GM21723 (cell line): ENCODE data around the gene TEX14.
"Not testable (repeated sequence)": the region's sequence is repeated elsewhere in the genome, so short reads cannot be mapped to it uniquely, and the experiment has no call there.

ENCODE experiments used
- ATAC-seq: cut with Tn5 transposase; IDR thresholded peaks from one replicate; pipeline ENCODE4 v1.9.1; 2021; ENCODE audit warnings: mild to moderate bottlenecking, moderate library complexity; ENCODE audit not compliant: unreplicated experiment

TEX14 gene

DNA sequence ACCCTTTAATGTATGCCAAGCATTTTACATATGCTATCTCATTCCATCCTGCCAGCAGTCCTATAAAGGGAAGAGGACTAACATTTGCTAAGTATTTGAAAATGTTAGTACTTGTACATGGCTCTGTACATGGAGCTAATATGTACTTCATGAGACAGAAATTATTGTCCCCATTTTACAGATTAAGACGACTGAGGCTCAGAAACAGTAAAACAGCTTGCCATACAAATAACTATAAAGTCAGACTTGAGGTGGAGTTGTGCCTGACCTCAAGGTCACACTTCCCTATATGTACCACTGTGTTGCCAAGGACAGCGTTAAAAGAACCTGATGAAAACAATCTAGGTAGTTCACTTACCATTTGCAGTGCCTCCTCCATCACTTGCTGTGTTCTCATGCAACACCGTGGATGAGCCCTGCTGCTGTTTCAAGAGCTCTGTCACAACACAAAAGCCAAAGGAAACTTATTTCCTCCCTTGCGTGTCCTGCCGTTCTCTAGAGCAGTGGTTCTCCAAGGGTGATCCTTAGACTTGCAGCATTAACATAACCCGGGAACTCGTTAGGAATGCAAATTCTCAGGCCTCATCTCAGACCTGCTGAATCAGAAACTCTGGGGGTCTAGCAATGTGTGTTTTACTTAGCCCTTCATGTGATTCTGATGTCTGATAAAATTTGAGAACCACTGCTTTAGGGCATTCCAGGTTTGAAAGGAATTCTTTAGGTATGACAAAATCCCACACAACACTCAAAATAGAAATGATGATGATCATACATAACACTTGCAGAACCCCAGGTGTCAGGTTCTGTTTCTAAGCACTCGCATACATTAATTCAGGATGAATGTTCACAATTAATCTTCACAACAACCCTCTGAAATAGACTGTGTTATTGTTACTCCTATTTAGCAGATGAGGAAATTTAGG is 126.2 kb downstream of the TEX14 start:
- no peak for ATAC-seq

DNA sequence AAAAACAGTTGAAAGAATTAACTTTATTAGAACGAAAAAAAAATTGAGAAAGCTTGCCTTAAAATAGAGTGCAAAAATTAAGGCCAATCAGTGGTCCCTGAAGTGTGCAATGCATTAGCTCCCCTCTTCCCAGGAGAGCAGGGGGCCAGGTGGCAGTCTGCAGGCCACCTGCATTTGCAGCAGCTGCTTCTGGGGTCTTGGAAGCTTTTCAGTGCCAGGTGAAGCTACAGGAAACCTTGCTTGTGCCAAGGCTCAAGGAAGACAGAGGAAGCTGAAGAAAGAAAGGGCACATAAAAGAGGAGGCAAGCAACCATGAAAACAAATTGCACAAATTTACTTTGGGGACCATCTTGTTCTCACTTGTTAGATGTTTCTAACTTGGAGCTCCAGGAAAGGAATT is 126.9 kb downstream of the TEX14 start:
- no peak for ATAC-seq

DNA sequence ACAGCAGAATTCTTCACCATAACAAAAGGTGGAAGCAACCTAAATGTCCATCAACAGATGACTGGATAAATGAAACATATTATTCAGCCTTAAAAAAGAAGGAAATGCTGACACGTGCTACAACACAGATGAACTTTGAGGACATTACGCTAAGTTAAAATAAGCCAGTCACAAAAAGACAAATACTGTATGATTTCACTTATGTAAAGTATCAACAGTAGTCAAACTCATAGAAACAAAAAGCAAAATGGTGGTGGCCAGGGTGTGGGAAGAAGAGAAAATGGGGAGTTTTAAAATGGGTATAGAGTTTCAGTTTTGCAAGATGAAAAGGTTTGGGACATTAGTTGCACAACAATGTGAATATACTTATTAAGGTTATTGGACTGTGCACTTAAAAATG is 127.6 kb downstream of the TEX14 start:
- no peak for ATAC-seq

DNA sequence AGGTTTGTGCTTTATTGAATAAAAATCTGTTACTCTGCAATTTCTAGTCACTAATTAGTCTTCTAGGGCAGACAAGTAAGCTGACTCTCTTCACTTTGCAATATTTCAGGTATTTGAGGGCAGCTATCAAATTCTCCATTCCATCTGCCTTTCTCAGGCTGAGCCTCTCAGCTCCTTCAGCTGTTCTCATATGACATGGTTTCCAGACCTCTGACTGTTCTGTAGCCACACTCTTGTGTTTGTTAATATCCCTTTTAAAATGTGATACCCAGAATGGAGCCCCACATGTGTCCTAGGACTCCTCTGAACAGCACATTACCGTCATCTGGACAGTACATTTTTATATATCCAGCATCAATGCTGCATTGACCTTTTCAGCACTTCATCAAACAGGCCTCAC is 131.3 kb downstream of the TEX14 start:
- no peak for ATAC-seq

DNA sequence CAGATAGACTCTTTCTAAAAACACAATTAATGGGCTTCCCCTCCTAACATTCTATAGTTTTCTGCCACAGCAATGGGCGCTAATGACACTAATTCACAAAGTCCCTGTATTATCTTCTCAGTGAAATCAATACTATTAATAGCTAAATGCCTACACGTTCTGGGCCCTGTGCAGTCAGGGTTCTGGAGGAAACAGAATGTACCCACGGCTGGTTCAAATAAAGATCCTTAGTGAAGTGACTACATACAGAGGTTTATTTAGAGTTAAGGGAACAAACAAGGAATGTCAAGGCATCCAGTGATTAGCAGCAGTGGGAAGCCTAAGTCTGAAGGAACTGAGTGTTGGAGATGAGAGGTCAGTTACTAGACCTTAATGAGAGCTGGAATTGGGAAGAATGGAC is 133.9 kb downstream of the TEX14 start:
- ATAC-seq: no peak

DNA sequence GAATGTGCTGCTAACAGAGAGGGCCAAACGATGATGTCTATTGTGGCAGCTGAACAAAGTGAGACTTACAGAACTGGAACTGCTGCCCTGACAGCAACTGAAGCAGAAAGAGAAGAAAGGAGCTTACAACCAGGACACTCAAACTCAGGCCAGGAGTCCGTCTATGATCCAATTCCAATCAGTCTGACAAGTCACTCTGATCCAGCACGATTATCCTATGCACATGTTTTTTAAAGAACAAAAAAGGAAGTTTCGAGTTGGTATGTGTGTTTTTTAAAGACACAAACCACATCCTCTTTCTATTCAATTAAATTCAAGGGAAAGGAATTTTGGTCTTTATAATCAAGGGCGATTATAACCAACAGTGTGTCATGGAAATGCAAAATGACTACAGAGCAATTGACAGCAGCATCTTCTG is 135.0 kb downstream of the TEX14 start:
- ATAC-seq: no peak

DNA sequence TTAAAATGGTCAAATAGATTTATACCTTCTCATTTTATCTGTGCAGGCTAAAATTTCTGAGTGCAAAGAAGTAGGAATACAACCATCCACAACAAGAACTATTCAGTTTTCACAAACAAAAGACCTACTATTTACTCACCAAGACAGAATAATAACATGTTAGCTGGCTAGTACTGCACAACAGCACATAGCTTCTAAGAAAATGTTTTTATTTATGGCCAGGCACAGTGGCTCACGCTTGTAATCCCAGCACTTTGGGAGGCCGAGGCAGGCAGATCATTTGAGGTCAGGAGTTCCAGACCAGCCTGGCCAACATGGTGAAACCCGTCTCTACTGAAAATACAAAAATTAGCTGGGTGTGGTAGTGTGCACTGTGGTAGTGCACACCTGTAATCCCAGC is 136.7 kb downstream of the TEX14 start:
- not testable (repeated sequence) for ATAC-seq

DNA sequence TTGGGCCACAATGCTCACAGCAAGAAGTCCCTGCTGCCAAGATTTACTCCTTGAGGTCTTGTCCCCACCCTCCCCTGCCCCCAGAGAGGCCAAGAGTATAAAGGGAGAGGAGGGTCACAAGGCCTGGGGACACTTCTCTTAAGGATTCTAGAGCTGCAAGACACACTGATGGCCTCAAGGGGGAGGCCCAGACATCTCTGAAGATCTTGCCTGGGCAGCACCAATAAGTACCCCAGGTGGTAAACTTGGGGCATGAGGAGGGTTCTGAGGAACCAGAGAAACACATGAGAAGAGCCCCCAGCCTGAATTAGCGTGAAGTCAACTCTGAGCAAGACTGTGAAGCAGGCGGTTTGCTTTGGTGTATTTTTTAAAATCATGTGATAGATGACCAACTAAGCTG is 150.6 kb downstream of the TEX14 start:
- no peak for ATAC-seq

DNA sequence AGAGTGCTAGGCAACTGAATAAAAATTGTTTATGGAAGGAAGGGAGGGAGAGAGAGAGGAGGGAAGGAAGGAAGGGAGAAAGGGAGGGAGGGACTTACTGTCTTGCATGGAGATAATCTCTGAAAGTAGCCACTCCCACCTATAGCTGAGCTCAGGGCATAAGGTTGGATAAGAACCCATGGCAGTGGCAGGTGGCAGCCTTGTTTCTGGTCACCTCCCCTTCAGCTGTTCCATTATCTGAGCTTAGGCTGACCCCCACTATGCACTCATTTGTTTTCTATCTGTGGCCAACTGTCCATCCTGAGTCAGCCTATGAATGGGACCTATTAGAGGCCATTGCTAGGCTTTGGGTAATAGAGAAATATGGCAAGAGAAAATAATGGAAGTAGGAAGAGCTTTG is 152.1 kb downstream of the TEX14 start:
- no peak for ATAC-seq

DNA sequence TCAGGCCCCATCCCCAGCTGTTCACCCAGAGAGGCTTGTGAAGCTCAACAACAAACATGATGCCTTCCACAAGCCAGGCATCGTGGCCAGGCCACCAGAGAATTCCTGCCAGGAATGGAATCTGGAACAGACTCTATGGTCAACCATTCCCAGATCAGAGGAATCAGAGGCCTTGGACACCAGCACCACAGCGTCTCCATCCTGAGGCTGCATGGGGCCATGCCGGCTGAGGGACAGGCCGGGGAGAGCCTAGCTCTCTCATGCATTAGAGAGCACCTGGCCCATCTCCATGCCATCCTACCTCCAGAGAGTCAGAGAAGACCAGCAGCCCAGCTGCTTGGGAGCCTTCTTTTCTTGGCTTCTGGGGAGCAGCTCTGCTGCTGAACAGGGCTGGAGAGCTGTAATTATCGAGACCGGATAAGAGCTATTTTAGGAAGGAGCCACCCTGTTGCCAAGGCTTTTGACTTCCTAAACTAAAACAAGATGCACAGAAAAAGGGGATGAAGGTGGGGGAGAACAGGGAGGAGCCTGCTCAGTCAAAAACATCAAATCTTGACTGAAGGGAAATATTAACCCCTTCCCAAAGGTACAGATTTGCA is 152.9 kb downstream of the TEX14 start:
- no peak for ATAC-seq

DNA sequence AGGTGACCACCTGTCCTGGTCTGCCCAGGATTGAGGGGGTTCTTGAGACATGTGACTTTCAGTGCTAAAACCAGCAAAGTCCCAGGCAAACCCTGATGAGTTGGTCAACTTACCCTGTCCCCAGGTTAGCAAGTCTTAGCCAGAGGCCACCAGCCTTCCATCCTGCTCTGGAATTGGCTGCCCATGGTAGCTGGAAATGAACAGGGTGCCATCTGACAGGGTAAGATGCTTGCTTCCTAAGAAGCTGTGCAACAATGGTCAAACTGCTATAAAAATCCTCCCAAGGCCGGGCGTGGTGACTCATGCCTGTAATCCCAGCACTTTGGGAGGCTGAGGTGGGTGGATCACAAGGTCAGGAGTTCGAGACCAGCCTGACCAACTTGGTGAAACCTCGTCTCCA is 154.6 kb downstream of the TEX14 start:
- no peak for ATAC-seq

DNA sequence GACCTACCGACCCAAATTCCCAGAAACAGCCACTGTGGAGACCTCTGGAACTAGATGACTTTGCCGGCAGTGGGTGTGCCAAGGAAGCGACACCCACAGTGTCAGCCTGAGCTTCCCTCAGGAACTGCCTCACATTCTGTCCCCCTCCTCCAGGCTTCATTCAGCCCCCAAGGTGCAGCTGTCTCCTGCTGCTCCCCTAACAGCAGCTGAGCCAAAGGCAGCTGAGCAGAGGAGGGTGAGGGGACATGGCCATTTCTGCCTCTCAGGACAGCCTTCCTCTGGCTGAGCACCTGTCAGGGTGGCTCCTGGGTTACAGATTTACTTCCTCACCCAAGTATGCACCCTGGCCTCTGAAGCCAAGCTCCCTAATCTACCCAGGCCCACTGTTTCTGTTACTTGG is 155.3 kb downstream of the TEX14 start:
- ATAC-seq: no peak

DNA sequence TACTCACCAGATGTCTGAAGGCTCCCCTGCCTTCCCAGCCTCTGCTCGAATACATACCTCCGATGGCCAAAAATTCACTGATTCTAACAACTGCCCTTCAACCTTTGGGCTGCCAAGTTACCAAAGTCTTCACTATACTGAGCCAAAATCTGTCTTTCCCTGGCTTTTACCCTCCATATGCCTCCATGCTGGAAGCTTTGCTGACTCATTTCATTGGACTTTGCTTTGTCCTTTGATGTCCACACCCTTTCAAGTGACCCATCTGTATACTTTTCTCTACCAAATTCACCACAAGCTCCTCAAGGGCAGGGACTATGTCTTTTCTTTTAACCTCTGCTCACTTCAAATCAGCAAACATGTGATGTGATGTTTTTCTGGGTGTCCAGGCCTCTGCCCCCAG is 156.4 kb downstream of the TEX14 start:
- no peak for ATAC-seq

DNA sequence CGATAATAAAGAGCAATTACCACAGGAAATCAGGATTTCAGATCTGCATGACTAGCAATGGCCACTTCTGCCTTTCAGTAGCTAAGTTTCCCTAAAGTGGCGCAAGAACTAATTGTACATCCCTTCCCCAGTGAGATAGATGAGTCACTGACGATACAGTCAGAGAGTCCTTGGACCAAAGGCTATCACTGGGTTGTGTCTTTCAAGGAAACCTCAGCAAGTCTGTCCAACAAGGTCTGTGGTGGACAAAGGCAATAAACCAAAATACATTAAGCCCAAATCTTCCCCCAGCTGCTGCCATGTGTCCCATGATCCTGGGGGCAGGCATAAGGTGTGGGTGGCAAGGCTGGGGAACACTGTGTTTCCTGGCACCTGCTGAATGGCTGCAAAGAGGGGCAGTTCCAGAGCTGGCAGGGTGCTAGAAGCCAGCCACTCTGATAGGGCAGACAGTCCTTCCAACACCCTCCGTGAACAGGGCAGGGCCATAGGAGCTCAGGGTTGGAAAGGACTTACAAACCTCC is 156.9 kb downstream of the TEX14 start:
- no peak for ATAC-seq

DNA sequence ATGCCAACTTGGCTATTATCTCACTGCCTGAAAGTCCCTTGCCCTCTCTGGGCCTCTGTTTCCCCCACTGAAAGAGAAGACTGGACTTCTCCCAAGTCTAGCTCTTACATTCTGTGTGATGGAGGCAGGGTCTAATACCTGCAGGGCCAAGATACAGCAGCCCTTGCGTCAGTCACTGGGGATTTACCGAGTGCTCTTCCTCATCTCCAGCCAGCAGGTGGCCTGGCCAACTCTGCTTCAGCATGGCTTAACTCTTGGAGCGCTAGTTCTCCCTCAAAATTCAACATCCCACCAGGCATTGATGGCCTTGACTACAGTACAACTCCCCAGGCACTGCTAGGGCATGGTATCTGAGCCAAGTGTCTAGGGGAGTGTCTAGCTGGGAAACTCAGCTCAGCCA is 157.5 kb downstream of the TEX14 start:
- ATAC-seq: no peak

DNA sequence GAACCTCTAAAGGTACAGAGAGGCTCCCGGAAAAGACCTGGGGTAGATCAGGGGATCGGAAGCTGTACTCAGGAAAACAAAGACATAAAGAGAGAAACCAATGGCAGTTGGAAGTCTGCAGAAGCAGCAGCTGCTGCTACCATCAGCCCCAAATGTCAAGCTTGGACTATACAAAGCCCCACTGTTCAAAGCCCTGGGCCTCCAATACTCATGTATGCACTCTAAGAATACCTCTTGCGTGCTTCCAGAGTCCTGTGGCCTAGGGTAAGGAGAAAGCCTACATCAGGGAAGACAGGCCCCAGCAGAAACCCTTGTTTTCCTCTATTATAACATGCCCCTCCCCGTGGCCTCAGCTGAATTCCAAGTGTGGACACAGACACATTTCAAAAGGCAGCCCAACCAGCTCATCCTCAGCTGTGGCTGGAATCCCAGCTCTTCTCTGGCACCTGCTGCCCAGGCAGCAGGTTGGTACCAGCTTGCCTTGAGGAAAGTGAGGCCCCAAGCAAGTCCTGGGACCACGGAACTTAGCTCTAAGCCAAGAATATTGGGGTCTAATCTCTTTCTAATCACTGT is 158.1 kb downstream of the TEX14 start:
- ATAC-seq: no peak

DNA sequence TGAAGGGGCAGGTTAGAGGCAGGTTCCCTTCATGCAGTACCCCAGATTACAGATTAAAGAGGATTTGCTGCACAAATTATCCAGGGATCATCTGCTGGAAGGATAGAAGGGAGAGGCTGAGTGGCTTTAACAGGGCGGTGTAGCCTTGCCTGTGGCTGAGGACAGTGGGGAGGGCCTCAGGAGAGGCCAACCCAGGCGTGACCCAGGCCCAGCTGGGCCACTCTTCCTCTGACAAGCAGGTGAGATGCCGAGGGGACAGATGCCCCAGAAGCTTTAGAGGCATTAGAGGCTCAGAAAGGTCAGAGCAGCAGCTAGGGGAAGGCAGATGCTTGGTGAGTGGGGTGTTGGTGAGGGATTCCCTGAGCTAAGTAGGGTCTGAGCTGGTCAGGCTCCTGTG is 159.3 kb downstream of the TEX14 start:
- ATAC-seq: no peak

DNA sequence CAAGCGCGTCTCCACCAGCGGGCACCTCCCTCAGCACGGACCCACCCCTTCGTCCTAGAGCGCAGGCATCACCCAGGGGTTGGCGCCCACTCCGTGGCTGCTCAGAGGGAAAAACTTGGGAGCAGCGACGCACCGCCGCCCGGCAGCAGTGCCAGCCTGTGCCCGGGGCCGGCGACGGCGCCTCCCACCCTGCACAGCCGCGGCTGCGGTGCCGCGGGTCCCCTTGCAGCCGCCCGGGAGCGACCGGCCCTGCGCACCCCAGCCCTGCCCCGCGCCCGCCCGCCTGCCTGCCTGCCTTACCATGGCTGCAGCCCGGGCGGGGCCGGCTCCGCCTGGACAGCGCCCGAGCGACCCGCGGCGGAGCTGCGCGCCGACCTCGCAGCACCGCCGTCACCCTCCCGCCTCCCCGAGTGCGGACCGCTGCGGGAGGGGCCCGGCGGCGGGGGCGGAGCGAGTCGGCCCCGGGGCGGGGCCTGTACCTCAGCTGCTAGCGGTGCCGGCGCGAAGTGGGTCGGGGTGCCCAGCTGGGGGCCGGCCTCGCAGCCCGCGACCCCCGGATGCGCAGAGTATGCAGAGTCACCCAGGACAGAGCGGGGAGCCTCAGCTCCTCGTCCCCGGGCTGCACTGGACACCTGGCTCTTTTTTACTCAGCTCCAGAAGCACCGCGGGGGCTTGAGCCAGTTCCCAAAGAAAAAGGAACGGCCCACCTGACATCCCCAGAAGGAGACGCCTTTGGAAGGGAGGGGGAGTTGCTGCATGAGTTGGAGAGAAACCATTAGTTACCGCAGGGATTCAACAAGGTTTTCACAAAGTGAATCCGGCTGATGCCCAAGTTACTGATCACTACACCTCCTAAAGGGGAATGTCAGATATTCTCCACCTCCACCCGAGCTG is 159.9 kb downstream of the TEX14 start:
- no peak for ATAC-seq

DNA sequence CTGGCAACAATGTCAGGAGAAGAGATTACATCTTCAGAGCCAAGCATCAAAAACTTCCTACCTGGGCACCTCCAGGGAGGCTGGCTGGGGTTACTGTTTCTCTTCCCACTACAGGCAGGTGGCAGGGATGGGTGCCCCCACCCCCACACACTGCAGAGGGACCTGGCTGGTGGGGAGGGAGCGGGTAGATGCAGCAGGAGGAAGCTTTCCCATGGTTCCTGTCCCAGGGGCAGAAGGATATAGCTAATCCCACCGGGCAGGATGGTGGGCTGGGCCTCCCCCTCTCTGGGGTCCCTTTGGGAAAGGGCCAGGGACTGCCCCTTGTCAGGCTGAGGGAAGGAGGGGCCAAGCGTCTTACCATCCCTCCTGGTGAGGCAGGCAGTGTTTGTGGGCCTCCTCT is 160.7 kb downstream of the TEX14 start:
- ATAC-seq: no peak

DNA sequence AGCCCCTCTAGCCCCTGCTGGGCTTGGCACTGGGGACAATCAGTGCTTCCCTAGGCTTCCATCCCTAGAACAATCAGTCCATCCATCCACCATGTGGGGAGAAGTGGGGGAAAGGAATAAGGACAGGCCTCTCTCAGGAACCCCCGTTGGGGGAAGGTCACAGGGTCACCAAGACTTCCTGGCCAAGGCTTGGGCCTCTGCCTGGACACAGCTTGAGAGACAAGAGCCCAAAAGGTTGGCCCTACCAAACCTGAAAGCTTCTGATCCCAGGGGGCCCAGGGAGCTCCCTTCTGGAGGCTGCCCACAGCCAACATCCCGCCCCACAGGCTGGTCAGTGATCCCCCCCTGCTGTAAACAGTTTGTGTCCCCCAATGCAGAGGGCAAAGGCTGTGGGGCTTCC is 161.2 kb downstream of the TEX14 start:
- ATAC-seq: no peak

DNA sequence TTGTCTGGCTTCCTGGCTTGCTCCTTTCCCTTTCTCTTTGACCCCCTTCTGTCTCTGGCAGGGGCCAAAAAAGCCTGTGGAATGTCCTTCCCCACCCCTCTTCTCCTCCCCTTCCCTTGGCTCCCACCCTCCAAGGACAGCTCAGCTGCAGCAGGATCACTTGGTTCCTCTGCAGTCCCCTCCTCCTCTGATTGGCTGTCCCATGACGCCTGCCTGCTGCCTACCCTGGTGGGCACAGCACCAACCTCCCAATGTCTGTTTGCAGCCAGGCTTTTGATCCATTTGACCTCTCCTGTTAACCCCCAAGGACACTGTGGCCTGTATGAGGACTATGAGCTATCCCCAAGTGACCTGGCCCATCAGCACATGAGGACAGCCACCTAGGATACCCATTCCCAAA is 162.6 kb downstream of the TEX14 start:
- no peak for ATAC-seq
